ENCODE measurements around the gene PDE4B.

GRCh38 chr1:66108624-66109023 is 315.9 kb downstream of the PDE4B start:
- TF ChIP-seq CTCF (conservative IDR thresholded peaks at IDR 0.05; ENCODE audit: low read length) (no peak), EZH2phosphoT487 (IDR thresholded peaks at IDR 0.05; ENCODE audit: borderline replicate concordance, low read depth, low read length) (no peak)
